DOHH2 (cell line): ENCODE data around the gene TDRKH.

Experiments
- CTCF ChIP-seq: fragments of 200-600 bp; sonication (generic); IDR thresholded peaks from one replicate; pipeline ENCODE4 v1.5.1; 2014; ENCODE audit warnings: antibody characterized with exemption, mild to moderate bottlenecking, low read depth, low read length; ENCODE audit not compliant: poor library complexity, severe bottlenecking
- EZH2phosphoT487 ChIP-seq: fragments of 200-600 bp; sonication (generic); IDR thresholded peaks from 2 replicates; pipeline ENCODE4 v1.6.1; 2017; ENCODE audit warnings: borderline replicate concordance, mild to moderate bottlenecking, antibody characterized with exemption, low read length, moderate library complexity, mixed read lengths

GRCh38 chr1:151803915-151804314, 13.6 kb upstream of the TDRKH start:
- TF ChIP-seq CTCF (no peak), EZH2phosphoT487 (no peak)
